Inferior parietal cortex (tissue), 1 donor: ENCODE data around the gene CSTPP1.
"Not testable (repeated sequence)": the region's sequence is repeated elsewhere in the genome, so short reads cannot be mapped to it uniquely, and the experiment has no call there.

Experiments
- DNase-seq: peaks from one replicate; pipeline ENCODE4 v3.0.0-alpha.2; 2016; ENCODE audit errors: extremely low spot score

The CSTPP1 gene

GRCh38 chr11:46989810-46990487 lies 53.4 kb downstream of the CSTPP1 start:
- not testable (repeated sequence) for DNase-seq

DNA sequence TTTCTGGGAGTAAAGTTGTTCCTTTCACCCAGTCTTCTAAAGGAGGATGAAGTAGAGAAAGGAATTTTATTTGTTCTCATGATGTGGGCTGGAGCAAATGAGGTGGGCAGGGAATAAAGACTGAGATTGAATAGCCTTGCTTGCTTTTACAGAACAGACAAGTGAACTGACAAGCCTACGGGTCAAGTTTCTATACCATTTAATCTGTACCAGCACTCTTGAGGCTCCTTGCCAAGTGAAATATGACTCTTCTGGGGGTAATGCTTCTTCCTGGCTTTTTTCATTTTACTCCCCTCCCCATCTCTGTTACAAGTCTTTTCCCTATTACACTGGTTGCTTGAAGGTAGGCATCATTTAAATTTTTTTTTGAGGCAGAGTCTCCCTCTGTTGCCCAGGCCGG lies 54.8 kb downstream of the CSTPP1 start:
- no peak for DNase-seq

DNA sequence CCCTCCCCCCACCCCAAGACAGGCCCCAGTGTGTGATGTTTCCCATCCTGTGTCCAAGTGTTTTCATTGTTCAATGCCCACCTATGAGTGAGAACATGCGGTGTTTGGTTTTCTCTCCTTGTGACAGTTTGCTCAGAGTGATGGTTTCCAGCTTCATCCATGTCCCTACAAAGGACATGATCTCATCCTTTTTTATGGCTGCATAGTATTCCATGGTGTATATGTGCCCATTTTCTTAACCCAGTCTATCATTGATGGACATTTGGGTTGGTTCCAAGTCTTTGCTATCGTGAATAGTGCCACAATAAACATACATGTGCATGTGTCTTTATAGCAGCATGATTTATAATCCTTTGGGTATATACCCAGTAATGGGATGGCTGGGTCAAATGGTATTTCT lies 55.8 kb downstream of the CSTPP1 start:
- not testable (repeated sequence) for DNase-seq

- not testable (repeated sequence) for DNase-seq
These were observed 61.2 kb downstream of the CSTPP1 start for GRCh38 chr11:46997796-46998195.

DNA sequence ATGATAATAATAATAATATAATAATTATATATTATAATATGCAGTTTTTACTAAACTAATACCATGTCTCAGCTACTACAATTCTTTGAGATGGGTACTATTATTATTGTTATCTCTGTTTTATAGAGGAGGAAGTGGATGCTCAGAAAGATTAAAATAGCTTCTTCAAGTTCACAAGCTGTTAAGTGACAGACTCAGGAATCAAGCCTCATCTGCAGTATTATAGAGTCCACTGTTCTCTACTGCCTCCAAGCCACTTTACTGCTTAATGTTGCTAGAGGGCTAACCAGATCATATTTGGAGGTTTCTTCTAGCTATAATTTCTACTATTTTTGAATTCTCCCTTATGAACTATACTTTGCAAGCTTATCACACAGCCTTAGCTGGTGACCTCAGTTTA lies 62.7 kb downstream of the CSTPP1 start:
- no peak for DNase-seq

- DNase-seq = no peak
These were observed 63.5 kb downstream of the CSTPP1 start for GRCh38 chr11:47000033-47000432.

- DNase-seq = no peak
These were observed 65.2 kb downstream of the CSTPP1 start for GRCh38 chr11:47001781-47002181.

DNA sequence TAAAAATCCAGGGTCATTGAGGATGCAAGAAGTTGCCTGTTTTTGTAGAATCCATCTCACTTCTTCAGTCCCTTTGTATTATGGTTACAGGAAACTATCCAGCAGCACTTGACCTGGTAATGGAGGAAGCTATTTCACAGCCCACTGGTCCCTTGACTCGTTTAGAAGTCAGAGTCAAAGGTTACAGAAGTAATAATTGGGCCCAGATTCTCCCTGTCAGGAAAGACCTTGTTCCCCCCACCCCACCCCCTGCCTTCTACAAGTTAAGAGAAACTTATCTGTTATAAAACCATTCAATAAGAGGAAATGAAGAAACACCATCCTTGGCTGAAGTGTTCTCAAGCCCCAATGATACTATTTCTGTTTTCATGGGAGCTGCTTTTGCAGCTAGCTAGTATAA lies 65.8 kb downstream of the CSTPP1 start:
- no peak for DNase-seq

DNA sequence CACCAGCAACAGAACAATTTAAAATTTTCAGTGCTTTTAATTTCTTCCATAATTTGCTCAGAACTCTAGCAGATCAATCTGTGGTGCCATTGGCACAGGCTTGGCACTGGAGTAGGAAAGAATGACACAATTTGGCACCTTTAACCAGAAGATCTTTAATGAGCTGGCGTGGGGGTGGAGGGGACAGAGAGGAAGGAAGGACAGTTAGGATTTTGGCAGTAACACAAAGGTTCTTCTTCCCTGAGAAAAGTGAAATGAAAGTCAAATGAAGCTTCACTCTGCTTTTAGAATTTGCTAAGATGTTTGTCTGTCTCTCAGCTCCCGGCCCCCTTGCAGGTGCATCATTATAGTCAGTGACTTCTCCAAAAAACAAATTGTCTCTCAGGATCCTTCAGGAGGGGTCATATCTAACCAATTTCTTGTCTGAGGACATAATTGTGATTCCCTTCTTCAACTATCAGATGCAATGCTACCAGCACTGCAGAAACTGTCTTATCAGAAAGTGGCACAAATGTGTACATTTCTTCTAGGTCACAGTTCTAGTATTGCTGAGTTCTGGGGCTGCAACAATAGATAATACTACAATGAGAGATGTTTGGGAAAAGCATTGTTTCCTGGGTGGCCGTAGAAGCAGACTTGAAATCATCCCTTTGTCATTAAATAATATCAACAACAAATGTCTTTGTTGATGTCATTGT lies 66.8 kb downstream of the CSTPP1 start:
- DNase-seq = no peak

GRCh38 chr11:47004595-47005033 lies 68.1 kb downstream of the CSTPP1 start:
- DNase-seq = peak; percentile 84

DNA sequence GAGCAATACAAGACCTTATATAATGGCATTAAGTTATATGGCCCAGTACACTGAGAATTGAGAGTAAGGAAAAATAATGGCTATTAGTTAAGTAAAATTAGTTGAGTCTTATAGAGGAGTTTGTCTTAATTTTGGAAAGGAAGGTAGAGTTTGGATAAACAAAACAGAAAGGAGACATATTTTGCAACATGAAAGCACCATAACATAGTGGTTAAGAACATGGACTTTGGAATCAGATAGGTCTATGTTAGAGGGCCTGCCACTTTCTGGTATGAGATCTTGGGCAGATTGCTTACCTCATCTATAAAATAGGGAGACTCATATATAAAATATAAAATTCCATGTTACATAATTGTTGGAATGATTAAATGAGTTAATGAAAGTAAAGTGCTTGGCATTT lies 68.9 kb downstream of the CSTPP1 start:
- DNase-seq = no peak

- DNase-seq = no peak
These were observed 71.0 kb downstream of the CSTPP1 start for GRCh38 chr11:47007579-47007978.

DNA sequence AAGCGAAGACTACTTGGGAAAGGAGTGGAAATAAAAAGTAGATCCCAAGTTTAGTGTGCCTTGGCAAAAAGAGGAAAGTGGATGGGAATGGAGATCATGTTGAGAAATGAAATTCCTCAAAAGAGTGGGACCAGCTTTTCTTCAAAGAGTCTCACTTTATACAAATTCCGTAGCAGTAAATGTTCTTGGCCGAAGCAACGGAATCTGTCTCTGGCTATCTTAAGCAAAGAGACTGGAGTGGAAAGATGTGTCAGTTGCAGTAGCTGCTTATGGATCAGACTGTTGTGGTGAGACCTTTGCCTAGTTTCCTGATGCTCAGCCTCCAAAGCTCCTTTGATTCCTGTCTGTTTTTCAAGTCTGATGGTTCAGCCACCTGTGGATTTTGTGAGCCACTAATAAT lies 73.6 kb downstream of the CSTPP1 start:
- no peak for DNase-seq

DNA sequence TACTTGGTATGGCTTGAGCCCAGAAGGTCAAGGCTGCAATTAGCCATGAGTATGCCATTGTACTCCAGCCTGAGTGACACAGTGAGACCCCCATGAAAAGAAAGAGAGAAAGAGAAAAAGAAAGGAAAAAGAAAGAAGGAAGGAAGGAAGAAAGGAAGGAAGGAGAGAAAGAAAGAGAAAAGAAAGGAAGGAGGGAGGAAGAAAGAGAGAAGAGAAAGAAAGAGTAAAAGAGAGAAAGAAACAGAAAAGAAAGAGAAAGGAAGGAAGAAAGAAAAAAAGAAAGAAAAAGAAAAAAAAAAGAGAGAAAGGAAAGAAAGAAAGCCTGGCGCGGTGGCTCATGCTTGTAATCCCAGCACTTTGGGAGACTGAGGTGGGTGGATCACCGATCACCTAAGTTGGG lies 77.5 kb downstream of the CSTPP1 start:
- no peak for DNase-seq

- no peak for DNase-seq
These were observed 82.1 kb downstream of the CSTPP1 start for GRCh38 chr11:47018637-47019036.

GRCh38 chr11:47020793-47021526 lies 84.4 kb downstream of the CSTPP1 start:
- no peak for DNase-seq

GRCh38 chr11:47021527-47021818 lies 84.9 kb downstream of the CSTPP1 start:
- no peak for DNase-seq

- DNase-seq = no peak
These were observed 85.4 kb downstream of the CSTPP1 start for GRCh38 chr11:47021965-47022364.

GRCh38 chr11:47028195-47029093 lies 91.9 kb downstream of the CSTPP1 start:
- no peak for DNase-seq

GRCh38 chr11:47033439-47033838 lies 96.9 kb downstream of the CSTPP1 start:
- DNase-seq = no peak

- no peak for DNase-seq
These were observed 97.5 kb downstream of the CSTPP1 start for GRCh38 chr11:47034091-47034490.

GRCh38 chr11:47035108-47035507 lies 98.5 kb downstream of the CSTPP1 start:
- DNase-seq = no peak
